ENCODE data around the gene RAPGEF5.

The RAPGEF5 gene

GRCh38 chr7:22125436-22125835, 231.5 kb downstream of the RAPGEF5 start:
- Histone ChIP-seq H3K27ac (peak overlapping the region; percentile 73), H3K4me3 (ENCODE audit: low read depth, low read length) (no peak overlapping the region)

GRCh38 chr7:22124941-22125340, 232.0 kb downstream of the RAPGEF5 start:
- Histone ChIP-seq H3K9ac (no peak overlapping the region), H3K79me2 (no peaks in the 10 kb centered on the region), H3K27ac (peak overlapping the region; percentile 73), H3K9me3 (ENCODE audit: control insufficient read depth, low read length) (no peaks in the 10 kb centered on the region), H3K4me2 (ENCODE audit: low read length) (no peak overlapping the region), H3K4me3 (ENCODE audit: low read depth, low read length) (no peak overlapping the region), H2AFZ (no peak overlapping the region), H3K36me3 (ENCODE audit: control insufficient read depth, insufficient read depth, low read length) (no peaks in the 10 kb centered on the region), H3K4me1 (peaks cover 92% of the 10 kb centered on the region), H3K27me3 (ENCODE audit: control insufficient read depth, insufficient read depth, low read length) (no peaks in the 10 kb centered on the region)
- TF ChIP-seq CTCF (IDR thresholded peaks at IDR 0.05) = no peak

More at GRCh38 chr7:22125436-22125835, 231.5 kb downstream of the RAPGEF5 start:
- H3K79me2 ChIP-seq = no peaks in the 10 kb centered on the region
- H3K9ac ChIP-seq = no peak overlapping the region
- no peaks in the 10 kb centered on the region for H3K9me3 ChIP-seq (ENCODE audit: control insufficient read depth, low read length)
- no peak overlapping the region for H2AFZ ChIP-seq
- TF ChIP-seq CTCF (IDR thresholded peaks at IDR 0.05) = no peak
- no peaks in the 10 kb centered on the region for H3K27me3 ChIP-seq (ENCODE audit: control insufficient read depth, insufficient read depth, low read length)
- no peaks in the 10 kb centered on the region for H3K36me3 ChIP-seq (ENCODE audit: control insufficient read depth, insufficient read depth, low read length)
- H3K4me1 ChIP-seq = peaks cover 93% of the 10 kb centered on the region
- no peak overlapping the region for H3K4me2 ChIP-seq (ENCODE audit: low read length)

- H3K4me2 ChIP-seq (ENCODE audit: low read length) = no peak overlapping the region
- no peaks in the 10 kb centered on the region for H3K36me3 ChIP-seq (ENCODE audit: control insufficient read depth, insufficient read depth, low read length)
- no peak overlapping the region for H3K9ac ChIP-seq
- no peak overlapping the region for H2AFZ ChIP-seq
- H3K79me2 ChIP-seq = no peaks in the 10 kb centered on the region
- peak overlapping the region; percentile 73 for H3K27ac ChIP-seq
- H3K4me1 ChIP-seq = peaks cover 80% of the 10 kb centered on the region
- no peak overlapping the region for H3K4me3 ChIP-seq (ENCODE audit: low read depth, low read length)
- no peak for TF ChIP-seq CTCF (IDR thresholded peaks at IDR 0.05)
- no peaks in the 10 kb centered on the region for H3K9me3 ChIP-seq (ENCODE audit: control insufficient read depth, low read length)
- H3K27me3 ChIP-seq (ENCODE audit: control insufficient read depth, insufficient read depth, low read length) = no peaks in the 10 kb centered on the region
Measured at GRCh38 chr7:22123139-22123538, 233.8 kb downstream of the RAPGEF5 start.

- peak overlapping the region; percentile 23 for H3K9ac ChIP-seq
- TF ChIP-seq CTCF (IDR thresholded peaks at IDR 0.05) = no peak
- no peaks in the 10 kb centered on the region for H3K36me3 ChIP-seq (ENCODE audit: control insufficient read depth, insufficient read depth, low read length)
- no peak overlapping the region for H2AFZ ChIP-seq
- H3K4me2 ChIP-seq (ENCODE audit: low read length) = no peak overlapping the region
- H3K4me3 ChIP-seq (ENCODE audit: low read depth, low read length) = no peak overlapping the region
- H3K9me3 ChIP-seq (ENCODE audit: control insufficient read depth, low read length) = no peaks in the 10 kb centered on the region
- H3K27me3 ChIP-seq (ENCODE audit: control insufficient read depth, insufficient read depth, low read length) = no peaks in the 10 kb centered on the region
- H3K79me2 ChIP-seq = no peaks in the 10 kb centered on the region
- peaks cover 77% of the 10 kb centered on the region for H3K4me1 ChIP-seq
- H3K27ac ChIP-seq = peak overlapping the region; percentile 73
Measured at GRCh38 chr7:22121702-22122474, 235.1 kb downstream of the RAPGEF5 start.

Data from parathyroid adenoma (tissue), 2 donors.